GM23338 (cell line): ENCODE results near the gene SLC25A18. TPM values are rescaled to one million over a fixed set of nuclear protein-coding genes. Genes with fewer than 3 reads are reported as not detected.
"Not testable (repeated sequence)": the region's sequence is repeated elsewhere in the genome, so short reads cannot be mapped to it uniquely, and the experiment has no call there.

Source experiments
- ATAC-seq: fragments of 200-7000 bp; cut with Tn5 transposase; 3 replicates; pipeline ENCODE4 v1.9.1; 2020
- DNase-seq: peaks from one replicate; pipeline ENCODE4 v3.0.0-alpha.2; 2015; ENCODE audit warnings: low spot score
- H2AFZ ChIP-seq: fragments of 200-600 bp; sonication (generic); 2 replicates; pipeline ENCODE4 v1.8.0; 2016; ENCODE audit warnings: antibody characterized with exemption, mild to moderate bottlenecking, moderate library complexity
- H3F3A ChIP-seq: fragments of 200-600 bp; sonication (generic); replicated peaks from 2 replicates; pipeline ENCODE4 v1.8.0; 2017; ENCODE audit warnings: antibody characterized with exemption, mixed run types, low read depth
- H3K27ac ChIP-seq: fragments of 200-600 bp; sonication (generic); 2 replicates; pipeline ENCODE4 v1.6.1; 2016; ENCODE audit warnings: low read depth
- H3K27me3 ChIP-seq: fragments of 200-600 bp; sonication (generic); 2 replicates; pipeline ENCODE4 v1.8.0; 2016; ENCODE audit warnings: mild to moderate bottlenecking, mixed run types, moderate library complexity; ENCODE audit not compliant: insufficient read depth
- H3K36me3 ChIP-seq: fragments of 200-600 bp; sonication (generic); 2 replicates; pipeline ENCODE4 v1.8.0; 2016; ENCODE audit warnings: mild to moderate bottlenecking; ENCODE audit not compliant: insufficient read depth
- H3K4me1 ChIP-seq: fragments of 200-600 bp; sonication (generic); 2 replicates; pipeline ENCODE4 v1.8.0; 2016; ENCODE audit warnings: mild to moderate bottlenecking, moderate library complexity; ENCODE audit not compliant: insufficient read depth
- H3K4me2 ChIP-seq: fragments of 200-600 bp; sonication (generic); 2 replicates; pipeline ENCODE4 v1.7.1; 2017; ENCODE audit warnings: mixed run types
- H3K4me3 ChIP-seq: fragments of 200-600 bp; sonication (generic); 2 replicates; pipeline ENCODE4 v1.6.1; 2016; ENCODE audit warnings: mixed run types
- H3K79me2 ChIP-seq: fragments of 200-600 bp; sonication (generic); replicated peaks from 2 replicates; pipeline ENCODE4 v1.8.0; 2017; ENCODE audit warnings: mild to moderate bottlenecking; ENCODE audit not compliant: insufficient read depth
- H3K9me2 ChIP-seq: fragments of 200-600 bp; sonication (generic); 2 replicates; pipeline ENCODE4 v1.8.0; 2017; ENCODE audit not compliant: insufficient read depth
- H4K20me1 ChIP-seq: fragments of 200-600 bp; sonication (generic); replicated peaks from 2 replicates; pipeline ENCODE4 v1.8.0; 2017; ENCODE audit warnings: mild to moderate bottlenecking; ENCODE audit not compliant: insufficient read depth
- H3K27ac Mint-ChIP-seq: 2 replicates; pipeline ENCODE4 v1.8.0; 2020; ENCODE audit warnings: inconsistent platforms, mild to moderate bottlenecking, moderate library complexity, mixed read lengths
- H3K27me3 Mint-ChIP-seq: 3 replicates; pipeline ENCODE4 v1.8.0; 2022; ENCODE audit warnings: low read depth, mild to moderate bottlenecking, moderate library complexity, mixed read lengths, inconsistent platforms; ENCODE audit not compliant: insufficient read depth, poor library complexity
- H3K36me3 Mint-ChIP-seq: 3 replicates; pipeline ENCODE4 v1.8.0; 2021; ENCODE audit warnings: low read depth, mild to moderate bottlenecking, inconsistent platforms, moderate library complexity, mixed read lengths
- H3K4me1 Mint-ChIP-seq: 3 replicates; pipeline ENCODE4 v1.8.0; 2020; ENCODE audit warnings: mild to moderate bottlenecking, inconsistent platforms, mixed read lengths
- H3K4me3 Mint-ChIP-seq: 3 replicates; pipeline ENCODE4 v1.8.0; 2021; ENCODE audit warnings: moderate library complexity, mild to moderate bottlenecking, inconsistent platforms, mixed read lengths
- H3K9me3 Mint-ChIP-seq: 3 replicates; pipeline ENCODE4 v1.8.0; 2020; ENCODE audit warnings: moderate library complexity, mild to moderate bottlenecking, inconsistent platforms, mixed read lengths
- CREB1 ChIP-seq: fragments of 250-450 bp; sonication (Bioruptor Pico); IDR thresholded peaks from 2 replicates; pipeline ENCODE4 v1.5.0; 2020; ENCODE audit warnings: low read depth, mild to moderate bottlenecking, moderate library complexity
- JUNB ChIP-seq: IDR thresholded peaks from one replicate; pipeline ENCODE4 v1.6.1; 2016; ENCODE audit warnings: antibody characterized with exemption; ENCODE audit not compliant: unreplicated experiment
- POLR2AphosphoS5 ChIP-seq: IDR thresholded peaks from 2 replicates; pipeline ENCODE4 v1.6.1; 2016; ENCODE audit warnings: antibody characterized with exemption, low read depth
- REST ChIP-seq: IDR thresholded peaks from one replicate; pipeline ENCODE4 v1.6.1; 2018; ENCODE audit warnings: antibody characterized with exemption; ENCODE audit not compliant: unreplicated experiment
- STAT1 ChIP-seq: IDR thresholded peaks from one replicate; pipeline ENCODE4 v1.6.1; 2016; ENCODE audit warnings: antibody characterized with exemption; ENCODE audit not compliant: unreplicated experiment
- ZNF114 ChIP-seq: fragments of 250-450 bp; sonication (Bioruptor Pico); IDR thresholded peaks from 2 replicates; pipeline ENCODE4 v1.5.0; 2020; ENCODE audit warnings: mild to moderate bottlenecking, moderate library complexity
- ZNF331 ChIP-seq: fragments of 250-450 bp; sonication (Bioruptor Pico); IDR thresholded peaks from 2 replicates; pipeline ENCODE4 v1.5.0; 2020; ENCODE audit warnings: low read depth, mild to moderate bottlenecking, moderate library complexity
- polyA plus RNA-seq: library from polyadenylated mRNA; unstranded; fragments of >200 nt; fragmentation: Nextera tagmentation; extraction: Ambion mirVana; gene quantifications from 2 replicates; pipeline ENCODE4 v1.2.1, GENCODE V29; 2016
- total RNA-seq: library from RNA; depleted of rRNA; stranded (reverse); fragments of >200 nt; shearing (Covaris generic); gene quantifications from 2 replicates; pipeline ENCODE4 v1.2.3, GENCODE V29; 2014
- TF ChIP-seq, protein P1 (sequence below): IDR thresholded peaks from 2 replicates; pipeline ENCODE4 v1.6.1; 2016; ENCODE audit warnings: antibody characterized with exemption

SLC25A18 gene
- total and polyA plus RNA-seq, 2 experiments from 2014 or later: 1.2 to 1.9 TPM

DNA sequence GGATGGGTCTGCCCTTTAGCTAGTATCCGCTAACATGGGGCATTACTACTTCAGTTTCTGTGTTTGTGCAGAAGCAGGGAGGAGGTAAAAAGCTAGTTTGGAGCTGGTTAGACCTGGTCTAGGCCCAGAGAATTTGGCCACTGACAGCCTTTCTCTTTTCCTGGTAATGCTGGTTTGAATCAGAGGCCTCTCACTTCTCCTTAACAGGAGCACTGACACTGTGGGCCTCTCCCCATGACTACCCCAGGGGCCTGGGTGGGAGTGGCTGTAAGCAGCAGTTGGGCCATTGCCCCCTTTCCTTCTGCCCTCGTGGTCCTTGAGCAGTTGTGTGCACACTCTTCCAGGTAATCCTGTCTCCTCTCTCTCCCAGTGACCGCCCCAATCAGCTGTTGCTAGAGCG is 8.5 kb upstream of the SLC25A18 start:
- H3K9me2 ChIP-seq: no peaks in the 10 kb centered on the region
- H3F3A ChIP-seq: peaks cover 36% of the 10 kb centered on the region
- peaks cover 13% of the 10 kb centered on the region for H3K9me3 Mint-ChIP-seq
- no peaks in the 10 kb centered on the region for H3K27me3 ChIP-seq
- ATAC-seq: no peak
- H3K4me3 Mint-ChIP-seq: no peak overlapping the region
- H3K4me3 ChIP-seq: no peak overlapping the region
- peaks cover 14% of the 10 kb centered on the region for H3K27me3 Mint-ChIP-seq
- no peaks in the 10 kb centered on the region for H3K4me1 ChIP-seq
- H3K27ac ChIP-seq: no peak overlapping the region; the same call in 1 of the 2 replicates
- peaks cover 94% of the 10 kb centered on the region for H3K36me3 Mint-ChIP-seq
- TF ChIP-seq, protein P1, sequence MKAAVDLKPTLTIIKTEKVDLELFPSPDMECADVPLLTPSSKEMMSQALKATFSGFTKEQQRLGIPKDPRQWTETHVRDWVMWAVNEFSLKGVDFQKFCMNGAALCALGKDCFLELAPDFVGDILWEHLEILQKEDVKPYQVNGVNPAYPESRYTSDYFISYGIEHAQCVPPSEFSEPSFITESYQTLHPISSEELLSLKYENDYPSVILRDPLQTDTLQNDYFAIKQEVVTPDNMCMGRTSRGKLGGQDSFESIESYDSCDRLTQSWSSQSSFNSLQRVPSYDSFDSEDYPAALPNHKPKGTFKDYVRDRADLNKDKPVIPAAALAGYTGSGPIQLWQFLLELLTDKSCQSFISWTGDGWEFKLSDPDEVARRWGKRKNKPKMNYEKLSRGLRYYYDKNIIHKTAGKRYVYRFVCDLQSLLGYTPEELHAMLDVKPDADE: no peak
- TF ChIP-seq REST: no peak
- H4K20me1 ChIP-seq: peaks cover 21% of the 10 kb centered on the region
- no peaks in the 10 kb centered on the region; the same call in 1 of the 2 replicates for H3K79me2 ChIP-seq
- no peak overlapping the region for H3K27ac Mint-ChIP-seq
- DNase-seq: no peak
- H2AFZ ChIP-seq: no peak overlapping the region
- no peaks in the 10 kb centered on the region for H3K4me1 Mint-ChIP-seq
- no peak overlapping the region for H3K4me2 ChIP-seq
- H3K36me3 ChIP-seq: peaks cover 70% of the 10 kb centered on the region

- Mint-ChIP-seq H3K9me3 (peaks cover 25% of the 10 kb centered on the region), H3K36me3 (peaks cover 73% of the 10 kb centered on the region), H3K4me3 (no peak overlapping the region), H3K27me3 (peaks cover 35% of the 10 kb centered on the region), H3K4me1 (peaks cover 20% of the 10 kb centered on the region), H3K27ac (no peak overlapping the region)
- DNase-seq (no peak), ATAC-seq (no peak)
- Histone ChIP-seq H3K27ac (no peak overlapping the region), H4K20me1 (peaks cover 21% of the 10 kb centered on the region), H3K27me3 (no peaks in the 10 kb centered on the region), H3K4me2 (no peak overlapping the region), H3K79me2 (no peaks in the 10 kb centered on the region), H3F3A (peaks cover 33% of the 10 kb centered on the region), H3K9me2 (no peaks in the 10 kb centered on the region), H2AFZ (no peak overlapping the region), H3K36me3 (peaks cover 31% of the 10 kb centered on the region), H3K4me1 (peaks cover 23% of the 10 kb centered on the region), H3K4me3 (no peak overlapping the region)
- TF ChIP-seq ZNF114 (CRISPR knock-in tag) (no peak), CREB1 (CRISPR knock-in tag) (no peak)
Measured at GRCh38 chr22:17559188-17559587, 4.1 kb upstream of the SLC25A18 start.

GRCh38 chr22:17563936-17564391 is 666 bp downstream of the SLC25A18 start:
- Histone ChIP-seq H3K9me2 (no peaks in the 10 kb centered on the region), H2AFZ (no peak overlapping the region), H3K4me1 (peaks cover 25% of the 10 kb centered on the region), H3K27ac (peak overlapping the region; percentile 54; the same call in 1 of the 2 replicates), H3K27me3 (no peaks in the 10 kb centered on the region), H3K4me2 (0 out of 2 replicates have a peak overlapping the region, but pooled peaks have one; percentile 40), H3K36me3 (peaks cover 5% of the 10 kb centered on the region; the same call in 1 of the 2 replicates), H3F3A (0 out of 2 replicates have a peak, but pooled peaks cover 3% of the 10 kb centered on the region), H3K79me2 (no peaks in the 10 kb centered on the region), H4K20me1 (no peaks in the 10 kb centered on the region), H3K4me3 (no peak overlapping the region)
- H3K9me3 Mint-ChIP-seq: peaks cover 20% of the 10 kb centered on the region
- H3K27me3 Mint-ChIP-seq: peaks cover 38% of the 10 kb centered on the region
- no peak for TF ChIP-seq ZNF331
- no peak for TF ChIP-seq ZNF114 (CRISPR knock-in tag)
- TF ChIP-seq JUNB: no peak
- TF ChIP-seq POLR2AphosphoS5: no peak
- no peak for TF ChIP-seq CREB1 (CRISPR knock-in tag)
- no peak for TF ChIP-seq STAT1
- DNase-seq: no peak
- H3K27ac Mint-ChIP-seq: peak overlapping the region; percentile 77
- H3K36me3 Mint-ChIP-seq: peaks cover 32% of the 10 kb centered on the region
- peaks cover 27% of the 10 kb centered on the region for H3K4me1 Mint-ChIP-seq
- no peak overlapping the region for H3K4me3 Mint-ChIP-seq
- peak; percentile 11; the same call in 2 of the 3 replicates for ATAC-seq

DNA sequence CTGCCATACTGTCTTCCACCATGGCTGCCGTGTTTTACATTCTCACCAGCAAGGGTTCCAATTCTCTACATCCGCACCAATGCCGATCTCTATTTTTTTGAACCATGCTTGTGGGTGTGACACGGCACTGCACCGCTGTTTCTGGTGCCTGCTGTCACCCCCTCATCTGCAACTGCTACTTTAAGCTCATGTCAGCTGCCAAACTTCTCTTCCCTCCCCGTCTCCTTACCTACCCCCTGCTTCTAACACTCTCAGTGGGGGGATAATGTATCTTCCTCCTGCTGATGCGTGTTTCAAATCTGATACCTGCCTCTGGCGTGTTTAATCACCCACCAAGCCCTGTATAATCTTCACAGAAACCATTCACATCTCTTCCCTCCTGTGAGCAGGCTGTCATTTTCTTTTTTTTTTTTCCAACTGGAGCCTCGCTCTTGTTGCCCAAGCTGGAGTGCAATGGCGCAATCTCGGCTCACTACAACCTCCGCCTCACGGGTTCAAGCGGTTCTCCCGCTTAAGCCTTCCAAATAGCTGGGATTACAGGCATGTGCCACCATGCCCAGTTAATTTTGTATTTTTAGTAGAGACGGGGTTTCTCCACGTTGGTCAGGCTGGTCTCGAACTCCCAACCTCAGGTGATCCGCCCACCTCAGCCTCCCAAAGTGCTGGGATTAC is 2.9 kb downstream of the SLC25A18 start:
- H3K4me3 Mint-ChIP-seq: not testable (repeated sequence)

More for the DNA sequence above, 2.9 kb downstream of the SLC25A18 start:
- H3K9me3 Mint-ChIP-seq, H2AFZ ChIP-seq, H3K27me3 ChIP-seq, DNase-seq, H3K27ac ChIP-seq, H3K79me2 ChIP-seq, H3K4me2 ChIP-seq, H4K20me1 ChIP-seq, H3K9me2 ChIP-seq, H3K4me3 ChIP-seq, ATAC-seq, H3K36me3 ChIP-seq, H3F3A ChIP-seq: not testable (repeated sequence)
- peak overlapping the region; percentile 57 for H3K27ac Mint-ChIP-seq
- peaks cover 42% of the 10 kb centered on the region for H3K4me1 ChIP-seq
- peaks cover 38% of the 10 kb centered on the region for H3K27me3 Mint-ChIP-seq
- peaks cover 48% of the 10 kb centered on the region for H3K4me1 Mint-ChIP-seq
- peaks cover 10% of the 10 kb centered on the region for H3K36me3 Mint-ChIP-seq
